SK-N-SH (cell line): ENCODE data around the gene RASD2.
"Not testable (repeated sequence)": the region's sequence is repeated elsewhere in the genome, so short reads cannot be mapped to it uniquely, and the experiment has no call there.

Experiments
- FOXM1 ChIP-seq: IDR thresholded peaks from 2 replicates; pipeline ENCODE4 v1.4.0; 2012; ENCODE audit warnings: low read depth, mild to moderate bottlenecking
- MEF2A ChIP-seq: IDR thresholded peaks from 2 replicates; pipeline ENCODE4 v1.4.0; 2012; ENCODE audit warnings: low read depth, borderline replicate concordance
- MXI1 ChIP-seq: IDR thresholded peaks from 2 replicates; pipeline ENCODE4 v1.6.1; 2012; ENCODE audit warnings: mild to moderate bottlenecking, low read depth, low read length, improper control_type of control experiment
- NFIC ChIP-seq: IDR thresholded peaks from 2 replicates; pipeline ENCODE4 v1.4.0; 2012; ENCODE audit warnings: borderline replicate concordance
- RAD21 ChIP-seq: IDR thresholded peaks from 2 replicates; pipeline ENCODE4 v1.6.1; 2012; ENCODE audit warnings: mild to moderate bottlenecking, low read length
- RCOR1 ChIP-seq: fragments of 150-350 bp; IDR thresholded peaks from 2 replicates; pipeline ENCODE4 v1.6.1; 2017; ENCODE audit warnings: antibody characterized with exemption, low read length
- RFX5 ChIP-seq: IDR thresholded peaks from 2 replicates; pipeline ENCODE4 v1.6.1; 2012; ENCODE audit warnings: mild to moderate bottlenecking, improper control_type of control experiment, low read length
- TAF1 ChIP-seq: IDR thresholded peaks from 2 replicates; pipeline ENCODE4 v1.6.1; 2012; ENCODE audit warnings: low read depth, mild to moderate bottlenecking, low read length, moderate library complexity, borderline replicate concordance
- TEAD4 ChIP-seq: IDR thresholded peaks from 2 replicates; pipeline ENCODE4 v1.4.0; 2012; ENCODE audit warnings: mild to moderate bottlenecking, borderline replicate concordance; ENCODE audit not compliant: insufficient read depth
- TF ChIP-seq, protein P1 (sequence below): fragments of 200-600 bp; sonication (generic); IDR thresholded peaks from 2 replicates; pipeline ENCODE4 v1.6.1; 2017; ENCODE audit warnings: antibody characterized with exemption, mild to moderate bottlenecking, moderate library complexity
- TF ChIP-seq, protein P2 (sequence below): IDR thresholded peaks from 2 replicates; pipeline ENCODE4 v1.4.0; 2012; ENCODE audit warnings: low read depth, borderline replicate concordance
- TF ChIP-seq, protein P3 (sequence below): IDR thresholded peaks from 2 replicates; pipeline ENCODE4 v1.4.0; 2012; ENCODE audit warnings: low read depth

- TF ChIP-seq, protein P1, sequence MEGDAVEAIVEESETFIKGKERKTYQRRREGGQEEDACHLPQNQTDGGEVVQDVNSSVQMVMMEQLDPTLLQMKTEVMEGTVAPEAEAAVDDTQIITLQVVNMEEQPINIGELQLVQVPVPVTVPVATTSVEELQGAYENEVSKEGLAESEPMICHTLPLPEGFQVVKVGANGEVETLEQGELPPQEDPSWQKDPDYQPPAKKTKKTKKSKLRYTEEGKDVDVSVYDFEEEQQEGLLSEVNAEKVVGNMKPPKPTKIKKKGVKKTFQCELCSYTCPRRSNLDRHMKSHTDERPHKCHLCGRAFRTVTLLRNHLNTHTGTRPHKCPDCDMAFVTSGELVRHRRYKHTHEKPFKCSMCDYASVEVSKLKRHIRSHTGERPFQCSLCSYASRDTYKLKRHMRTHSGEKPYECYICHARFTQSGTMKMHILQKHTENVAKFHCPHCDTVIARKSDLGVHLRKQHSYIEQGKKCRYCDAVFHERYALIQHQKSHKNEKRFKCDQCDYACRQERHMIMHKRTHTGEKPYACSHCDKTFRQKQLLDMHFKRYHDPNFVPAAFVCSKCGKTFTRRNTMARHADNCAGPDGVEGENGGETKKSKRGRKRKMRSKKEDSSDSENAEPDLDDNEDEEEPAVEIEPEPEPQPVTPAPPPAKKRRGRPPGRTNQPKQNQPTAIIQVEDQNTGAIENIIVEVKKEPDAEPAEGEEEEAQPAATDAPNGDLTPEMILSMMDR, result not testable (repeated sequence)
- TF ChIP-seq, protein P2, sequence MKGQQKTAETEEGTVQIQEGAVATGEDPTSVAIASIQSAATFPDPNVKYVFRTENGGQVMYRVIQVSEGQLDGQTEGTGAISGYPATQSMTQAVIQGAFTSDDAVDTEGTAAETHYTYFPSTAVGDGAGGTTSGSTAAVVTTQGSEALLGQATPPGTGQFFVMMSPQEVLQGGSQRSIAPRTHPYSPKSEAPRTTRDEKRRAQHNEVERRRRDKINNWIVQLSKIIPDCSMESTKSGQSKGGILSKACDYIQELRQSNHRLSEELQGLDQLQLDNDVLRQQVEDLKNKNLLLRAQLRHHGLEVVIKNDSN, result not testable (repeated sequence)
- not testable (repeated sequence) for TF ChIP-seq RAD21, MEF2A, TEAD4, RFX5, RCOR1, MXI1, FOXM1, NFIC, TAF1
- TF ChIP-seq, protein P3, sequence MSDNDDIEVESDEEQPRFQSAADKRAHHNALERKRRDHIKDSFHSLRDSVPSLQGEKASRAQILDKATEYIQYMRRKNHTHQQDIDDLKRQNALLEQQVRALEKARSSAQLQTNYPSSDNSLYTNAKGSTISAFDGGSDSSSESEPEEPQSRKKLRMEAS, result not testable (repeated sequence)
Measured at GRCh38 chr22:35507851-35508250, 32.8 kb upstream of the RASD2 start.
